Dedifferentiated amniotic fluid mesenchymal stem cell (primary cell): ENCODE results near the gene PAX7.

Experiments
- DNase-seq: peaks from one replicate; pipeline ENCODE4 v3.0.0-alpha.2; 2016; ENCODE audit errors: extremely low spot score

The PAX7 gene

GRCh38 chr1:18618546-18619466 lies 11.8 kb upstream of the PAX7 start:
- DNase-seq: no peak

GRCh38 chr1:18619467-18619835 lies 11.2 kb upstream of the PAX7 start:
- no peak for DNase-seq

GRCh38 chr1:18628511-18628910 lies 2.1 kb upstream of the PAX7 start:
- no peak for DNase-seq

GRCh38 chr1:18629659-18630510 lies 761 bp upstream of the PAX7 start:
- no peak for DNase-seq

- no peak for DNase-seq
Observed at GRCh38 chr1:18631496-18632217, 1.0 kb downstream of the PAX7 start.

- DNase-seq: no peak
Observed at GRCh38 chr1:18632218-18632588, 1.6 kb downstream of the PAX7 start.

- DNase-seq: no peak
Observed at GRCh38 chr1:18632783-18633421, 2.3 kb downstream of the PAX7 start.

- no peak for DNase-seq
Observed at GRCh38 chr1:18633422-18634155, 2.9 kb downstream of the PAX7 start.

- no peak for DNase-seq
Observed at GRCh38 chr1:18634276-18634675, 3.6 kb downstream of the PAX7 start.

- no peak for DNase-seq
Observed at GRCh38 chr1:18635070-18635577, 4.5 kb downstream of the PAX7 start.

GRCh38 chr1:18635891-18636595 lies 5.4 kb downstream of the PAX7 start:
- DNase-seq: no peak

GRCh38 chr1:18636596-18637508 lies 6.2 kb downstream of the PAX7 start:
- no peak for DNase-seq

- no peak for DNase-seq
Observed at GRCh38 chr1:18637511-18637960, 6.9 kb downstream of the PAX7 start.

- no peak for DNase-seq
Observed at GRCh38 chr1:18637962-18638834, 7.6 kb downstream of the PAX7 start.

- DNase-seq: no peak
Observed at GRCh38 chr1:18638835-18639364, 8.3 kb downstream of the PAX7 start.

- DNase-seq: no peak
Observed at GRCh38 chr1:18639368-18640055, 8.9 kb downstream of the PAX7 start.
